Measurements from ENCODE around the gene AKR7A3. TPM values are rescaled to one million over a fixed set of nuclear protein-coding genes. Genes with fewer than 3 reads are reported as not detected.

The AKR7A3 gene

DNA sequence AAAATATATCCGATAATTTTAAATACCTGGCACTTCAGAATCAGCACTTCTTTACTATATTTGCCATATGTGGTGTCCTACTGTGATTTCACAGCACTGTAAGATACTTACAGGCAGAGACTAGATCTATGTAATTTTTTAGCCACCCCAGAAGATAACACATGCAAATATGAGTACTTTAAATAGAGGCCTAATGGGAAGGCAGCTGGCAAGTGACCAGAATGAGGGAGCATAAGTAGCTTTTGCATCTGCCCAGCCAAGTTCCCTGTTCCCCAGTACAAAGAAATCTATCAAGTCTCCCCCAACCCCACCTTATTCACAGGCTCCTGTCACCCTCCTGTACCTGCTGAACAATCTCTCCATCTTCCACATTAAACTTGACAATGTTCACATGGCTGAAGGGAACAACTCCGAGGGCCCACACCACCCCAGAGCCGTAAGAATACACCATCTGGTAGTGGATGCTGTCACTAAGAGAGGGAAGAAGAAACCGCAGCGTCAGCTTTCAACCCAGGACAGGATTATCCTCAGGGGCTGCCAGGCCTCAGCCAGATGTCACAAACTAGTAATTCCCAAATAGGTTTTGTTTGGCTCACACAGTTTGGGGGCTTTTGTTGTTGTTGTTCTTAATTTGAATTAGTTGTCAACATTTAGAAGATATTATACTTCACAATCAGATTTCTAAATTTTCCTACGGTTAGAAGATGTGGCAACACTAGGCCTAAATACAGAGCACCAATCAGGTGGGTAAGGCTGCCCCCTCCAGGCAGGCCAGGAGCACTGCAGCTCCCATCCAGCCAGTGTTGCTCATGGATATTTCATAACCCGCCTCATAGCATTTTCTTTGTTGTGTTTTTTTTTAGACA, 47.7 kb downstream of the AKR7A3 start:
- Histone ChIP-seq H4K8ac (ENCODE audit: low read length) (no peak overlapping the region), H2AK5ac (ENCODE audit: low read length, severe bottlenecking) (no peak overlapping the region), H3K27ac (ENCODE audit: low read length, poor library complexity, severe bottlenecking) (no peak overlapping the region), H3K18ac (ENCODE audit: low read depth in 1 of 2, low read length in 2 of 2) (no peak overlapping the region), H3K79me1 (replicated peaks; ENCODE audit: low read length, poor library complexity, severe bottlenecking) (peaks cover 31% of the 10 kb centered on the region), H3K14ac (ENCODE audit: low read length in 2 of 2) (no peak overlapping the region), H2BK15ac (ENCODE audit: low read depth, poor library complexity, severe bottlenecking) (no peak overlapping the region), H3K9ac (ENCODE audit: low read length) (peak overlapping the region; percentile 74), H2BK12ac (ENCODE audit: low read length in 2 of 2) (no peak overlapping the region), H2AFZ (ENCODE audit: low read depth, low read length) (no peak overlapping the region), H3K4me3 (ENCODE audit: insufficient read depth in 1 of 2, low read depth in 1 of 2, low read length in 2 of 2) (no peak overlapping the region), H3K23ac (ENCODE audit: low read length in 2 of 2) (no peak overlapping the region), H3K4me1 (ENCODE audit: control insufficient read depth, insufficient read depth, low read depth, low read length) (no peaks in the 10 kb centered on the region), H2BK5ac (ENCODE audit: low read depth, low read length, poor library complexity, severe bottlenecking) (no peak overlapping the region), H3K36me3 (ENCODE audit: control insufficient read depth in 1 of 2, insufficient read depth in 2 of 2, low read depth in 1 of 2, low read length in 2 of 2) (peaks cover 66 to 83% of the 10 kb centered on the region in 2 experiments), H3K9me3 (ENCODE audit: control insufficient read depth, low read length) (no peaks in the 10 kb centered on the region), H3K4me2 (ENCODE audit: low read length, poor library complexity, severe bottlenecking) (no peak overlapping the region), H4K91ac (ENCODE audit: low read length) (no peak overlapping the region), H3K27me3 (ENCODE audit: control insufficient read depth in 1 of 2, insufficient read depth in 1 of 2, low read length in 2 of 2) (no peaks in the 10 kb centered on the region), H2BK120ac (ENCODE audit: low read depth, low read length) (no peak overlapping the region), H3K4ac (ENCODE audit: low read depth in 1 of 2, low read length in 2 of 2) (no peak overlapping the region)
- peak; percentile 70 for DNase-seq
- 93% methylated on average over 7 of the region's 7 CpGs for WGBS

DNA sequence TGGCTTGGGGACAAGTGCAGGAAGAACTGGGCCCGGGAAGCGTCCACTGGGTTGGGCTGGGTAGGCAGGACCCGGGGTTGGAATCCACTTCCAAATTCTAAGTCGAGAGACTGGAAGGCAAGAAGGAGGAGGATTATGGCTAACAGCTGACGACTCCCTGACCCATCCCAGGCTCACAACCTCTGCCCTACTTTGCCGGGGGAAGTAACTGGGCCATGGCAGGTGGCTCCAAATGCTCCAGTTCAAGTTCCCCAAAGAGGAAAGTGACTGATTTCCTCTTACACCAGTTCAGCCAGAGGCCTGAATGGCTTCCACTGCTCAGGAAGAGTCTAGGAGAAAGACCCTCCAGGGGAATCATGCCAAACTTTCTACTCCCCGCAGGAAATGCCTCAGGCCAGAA, 48.7 kb downstream of the AKR7A3 start:
- Histone ChIP-seq H3K4me1 (ENCODE audit: control insufficient read depth, insufficient read depth, low read depth, low read length) (no peaks in the 10 kb centered on the region), H2BK5ac (ENCODE audit: low read depth, low read length, poor library complexity, severe bottlenecking) (no peak overlapping the region), H3K9me3 (ENCODE audit: control insufficient read depth, low read length) (no peaks in the 10 kb centered on the region), H3K4ac (ENCODE audit: low read depth in 1 of 2, low read length in 2 of 2) (no peak overlapping the region), H3K23ac (ENCODE audit: low read length in 2 of 2) (no peak overlapping the region), H4K91ac (ENCODE audit: low read length) (no peak overlapping the region), H3K9ac (ENCODE audit: low read length) (peak overlapping the region; percentile 28), H3K14ac (ENCODE audit: low read length in 2 of 2) (no peak overlapping the region), H2AFZ (ENCODE audit: low read depth, low read length) (no peak overlapping the region), H4K8ac (ENCODE audit: low read length) (no peak overlapping the region), H3K79me1 (replicated peaks; ENCODE audit: low read length, poor library complexity, severe bottlenecking) (peaks cover 31% of the 10 kb centered on the region), H3K36me3 (ENCODE audit: control insufficient read depth in 1 of 2, insufficient read depth in 2 of 2, low read depth in 1 of 2, low read length in 2 of 2) (peaks cover 71 to 90% of the 10 kb centered on the region in 2 experiments), H3K4me2 (ENCODE audit: low read length, poor library complexity, severe bottlenecking) (no peak overlapping the region), H2AK5ac (ENCODE audit: low read length, severe bottlenecking) (no peak overlapping the region), H3K18ac (ENCODE audit: low read depth in 1 of 2, low read length in 2 of 2) (no peak overlapping the region), H3K27me3 (ENCODE audit: control insufficient read depth in 1 of 2, insufficient read depth in 1 of 2, low read length in 2 of 2) (no peaks in the 10 kb centered on the region), H3K27ac (ENCODE audit: low read length, poor library complexity, severe bottlenecking) (no peak overlapping the region), H3K4me3 (ENCODE audit: insufficient read depth in 1 of 2, low read depth in 1 of 2, low read length in 2 of 2) (no peak overlapping the region), H2BK15ac (ENCODE audit: low read depth, poor library complexity, severe bottlenecking) (no peak overlapping the region), H2BK12ac (ENCODE audit: low read length in 2 of 2) (no peak overlapping the region), H2BK120ac (ENCODE audit: low read depth, low read length) (no peak overlapping the region)
- no peak for DNase-seq
- WGBS, result 96% methylated on average over 7 of the region's 7 CpGs

DNA sequence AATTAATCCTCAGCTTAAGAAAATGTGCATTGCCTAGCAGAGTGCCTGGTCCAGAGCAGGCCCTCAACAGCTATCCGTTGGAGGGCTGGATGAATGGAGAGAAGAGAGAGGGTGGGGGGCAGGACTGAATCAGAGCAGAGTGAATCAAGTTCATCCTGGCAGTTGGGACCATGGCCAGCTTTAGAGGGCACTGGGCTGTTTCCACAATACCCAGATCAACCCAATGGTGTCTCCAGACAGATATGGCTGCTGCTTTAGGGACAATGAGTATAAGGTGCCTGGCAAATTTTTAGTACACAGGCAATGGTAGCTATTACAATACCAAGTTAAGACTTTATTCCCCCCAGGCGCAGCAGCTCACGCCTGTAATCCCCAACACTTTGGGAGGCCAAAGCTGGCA, 54.3 kb downstream of the AKR7A3 start:
- no peak overlapping the region for H3K4ac ChIP-seq (ENCODE audit: low read depth in 1 of 2, low read length in 2 of 2)
- no peak for DNase-seq
- no peak overlapping the region for H4K8ac ChIP-seq (ENCODE audit: low read length)
- H2BK120ac ChIP-seq (ENCODE audit: low read depth, low read length), result no peak overlapping the region
- no peaks in the 10 kb centered on the region for H3K9me3 ChIP-seq (ENCODE audit: control insufficient read depth, low read length)
- H3K4me1 ChIP-seq (ENCODE audit: control insufficient read depth, insufficient read depth, low read depth, low read length), result peaks cover 1% of the 10 kb centered on the region
- no peak overlapping the region for H2BK5ac ChIP-seq (ENCODE audit: low read depth, low read length, poor library complexity, severe bottlenecking)
- H4K91ac ChIP-seq (ENCODE audit: low read length), result no peak overlapping the region
- H3K23ac ChIP-seq (ENCODE audit: low read length in 2 of 2), result no peak overlapping the region
- H2AK5ac ChIP-seq (ENCODE audit: low read length, severe bottlenecking), result no peak overlapping the region
- no peak overlapping the region for H2AFZ ChIP-seq (ENCODE audit: low read depth, low read length)
- H3K27me3 ChIP-seq (ENCODE audit: control insufficient read depth in 1 of 2, insufficient read depth in 1 of 2, low read length in 2 of 2), result no peaks in the 10 kb centered on the region
- no peak overlapping the region for H3K14ac ChIP-seq (ENCODE audit: low read length in 2 of 2)
- no peak overlapping the region for H3K27ac ChIP-seq (ENCODE audit: low read length, poor library complexity, severe bottlenecking)
- no peak overlapping the region for H2BK12ac ChIP-seq (ENCODE audit: low read length in 2 of 2)
- no peak overlapping the region for H2BK15ac ChIP-seq (ENCODE audit: low read depth, poor library complexity, severe bottlenecking)
- peaks cover 19% of the 10 kb centered on the region for H3K79me1 ChIP-seq (replicated peaks; ENCODE audit: low read length, poor library complexity, severe bottlenecking)
- H3K18ac ChIP-seq (ENCODE audit: low read depth in 1 of 2, low read length in 2 of 2), result no peak overlapping the region
- H3K4me2 ChIP-seq (ENCODE audit: low read length, poor library complexity, severe bottlenecking), result no peak overlapping the region
- no peak overlapping the region for H3K9ac ChIP-seq (ENCODE audit: low read length)
- no peak overlapping the region for H3K4me3 ChIP-seq (ENCODE audit: insufficient read depth in 1 of 2, low read depth in 1 of 2, low read length in 2 of 2)
- peaks cover 68 to 88% of the 10 kb centered on the region in 2 experiments for H3K36me3 ChIP-seq (ENCODE audit: control insufficient read depth in 1 of 2, insufficient read depth in 2 of 2, low read depth in 1 of 2, low read length in 2 of 2)
- 98% methylated on average over 3 of the region's 3 CpGs for WGBS

Small RNAs within 50 kb of the gene (small RNA-seq; reads per million reads assigned to genes)
- gene RNU6-1099P (ENCODE audit: low read depth), result not detected
